Body of pancreas (tissue), 4 donors: Measurements from ENCODE around the gene LOXHD1. TPM values are rescaled to one million over a fixed set of nuclear protein-coding genes. Genes with fewer than 3 reads are reported as not detected.

Experiments used
- ATAC-seq: fragments of 150-250 bp; one replicate; pipeline ENCODE4 v1.9.1; 2016
- DNase-seq, 4 donors: peaks; one replicate each; pipeline ENCODE4 v3.0.0-alpha.2; 2019
- H3K27ac ChIP-seq, 4 donors: fragments of 200-600 bp; sonication (generic); 1 replicate in 3 of 4; 2 replicates in 1 of 4; pipeline versions ENCODE4 v1.5.1 to v1.6.1; 2016 to 2019; ENCODE audit warnings: mild to moderate bottlenecking in 1 of 4, mixed read lengths in 1 of 4, moderate library complexity in 1 of 4
- H3K27me3 ChIP-seq, 2 donors: fragments of 200-600 bp; sonication (generic); one replicate each; pipeline ENCODE4 v1.6.0; 2016; ENCODE audit warnings: mild to moderate bottlenecking in 1 of 2
- H3K36me3 ChIP-seq, 2 donors: fragments of 200-600 bp; sonication (generic); replicated peaks in 1 of 2; 2 replicates each; pipeline ENCODE4 v1.5.1; 2016; ENCODE audit warnings: low read depth in 2 of 2; ENCODE audit not compliant: insufficient read depth in 1 of 2
- H3K4me1 ChIP-seq: fragments of 200-600 bp; sonication (generic); one replicate; pipeline ENCODE4 v1.6.0; 2016
- H3K4me3 ChIP-seq, 2 donors: fragments of 200-600 bp; sonication (generic); 1 replicate in 1 of 2; 2 replicates in 1 of 2; pipeline ENCODE4 v1.5.1; 2016 to 2019
- H3K9me3 ChIP-seq, 3 donors: fragments of 200-600 bp; sonication (generic); 1 replicate in 2 of 3; 2 replicates in 1 of 3; pipeline ENCODE4 v1.5.1; 2016
- CTCF ChIP-seq, 7 experiments: fragments of 450-650 bp in 4 of 7; fragments of 200-600 bp in 3 of 7; sonication (generic) in 3 of 7; IDR thresholded peaks; one replicate each; pipeline ENCODE4 v1.5.1; 2016 to 2019; ENCODE audit warnings: antibody characterized with exemption in 7 of 7
- POLR2A ChIP-seq, 3 donors: fragments of 450-650 bp; IDR thresholded peaks; one replicate each; pipeline ENCODE4 v1.6.1; 2016; ENCODE audit warnings: antibody characterized with exemption in 3 of 3, mild to moderate bottlenecking in 2 of 3
- WGBS, 2 donors: methylation state at CpG; one replicate each; pipeline ENCODE4 v1.1.5; 2017; 5-methylcytosine and 5-hydroxymethylcytosine counted together
- intact Hi-C: fragments of 100-400 bp; cut with DNase I; formaldehyde crosslinking; loops from one replicate; pipeline ENCODE4 v1.15.1; 2023
- total RNA-seq, 2 donors: library from RNA; depleted of rRNA; stranded (reverse); fragments of >200 nt; gene quantifications; one replicate each; pipeline ENCODE4 v1.1.0, GENCODE V29; 2016

LOXHD1 gene
- total RNA-seq, 2 donors from 2014 or later = 0.26 TPM; not detected in 1

- DNase-seq (no peak), ATAC-seq (no peak)
- Histone ChIP-seq H3K36me3 (no peaks in the 10 kb centered on the region), H3K4me3 (no peak overlapping the region), H3K27ac (no peak overlapping the region), H3K9me3 (no peaks in the 10 kb centered on the region), H3K27me3 (no peaks in the 10 kb centered on the region), H3K4me1 (no peaks in the 10 kb centered on the region)
- TF ChIP-seq POLR2A (IDR thresholded peaks at IDR 0.05) (no peak), CTCF (IDR thresholded peaks at IDR 0.05) (no peak)
- intact Hi-C loops = no loop called here
- WGBS, 2 donors = 74 to 79% methylated on average over 16 of the region's 16 CpGs
Measured at GRCh38 chr18:46427216-46427995, 229.6 kb downstream of the LOXHD1 start.

Other genes with a start within 250 kb of the LOXHD1 start
- gene ST8SIA5, start 99.8 kb upstream of the LOXHD1 start, total RNA-seq = 1 to 10 TPM in 1 of 2 donors, under 1 TPM in 1; under 0.01 to 1.6 TPM